ENCODE measurements around the gene PER3. TPM values are rescaled to one million over a fixed set of nuclear protein-coding genes. Genes with fewer than 3 reads are reported as not detected.

PER3 gene
- total and polyA plus RNA-seq, 2 experiments from 2014 or later = 1.9 to 2.7 TPM

DNA sequence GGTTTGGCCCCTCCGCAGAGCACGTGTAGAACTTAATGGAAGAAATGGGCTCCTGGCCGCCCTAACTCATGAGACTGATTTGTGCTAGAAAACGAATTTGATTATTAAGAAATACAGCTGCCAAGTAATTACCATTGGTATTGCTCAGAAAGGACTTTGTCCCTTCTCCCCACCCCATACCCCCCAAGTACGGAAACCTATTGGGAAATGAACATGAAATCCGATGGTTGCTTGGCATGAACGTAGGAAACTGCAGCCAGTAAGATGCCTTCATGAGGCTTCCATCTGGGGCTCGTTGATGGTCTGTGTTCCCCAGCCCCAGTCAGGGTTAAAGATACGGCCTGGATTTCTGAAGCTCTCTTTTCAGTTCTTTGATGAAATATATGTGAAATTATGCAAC is 21.4 kb downstream of the PER3 start:
- TF ChIP-seq EZH2 (IDR thresholded peaks at IDR 0.05; ENCODE audit: borderline replicate concordance) (no peak), EZH2phosphoT487 (IDR thresholded peaks at IDR 0.05; ENCODE audit: low read depth, severe bottlenecking, unreplicated experiment) (no peak)
- TF ChIP-seq, protein P1, sequence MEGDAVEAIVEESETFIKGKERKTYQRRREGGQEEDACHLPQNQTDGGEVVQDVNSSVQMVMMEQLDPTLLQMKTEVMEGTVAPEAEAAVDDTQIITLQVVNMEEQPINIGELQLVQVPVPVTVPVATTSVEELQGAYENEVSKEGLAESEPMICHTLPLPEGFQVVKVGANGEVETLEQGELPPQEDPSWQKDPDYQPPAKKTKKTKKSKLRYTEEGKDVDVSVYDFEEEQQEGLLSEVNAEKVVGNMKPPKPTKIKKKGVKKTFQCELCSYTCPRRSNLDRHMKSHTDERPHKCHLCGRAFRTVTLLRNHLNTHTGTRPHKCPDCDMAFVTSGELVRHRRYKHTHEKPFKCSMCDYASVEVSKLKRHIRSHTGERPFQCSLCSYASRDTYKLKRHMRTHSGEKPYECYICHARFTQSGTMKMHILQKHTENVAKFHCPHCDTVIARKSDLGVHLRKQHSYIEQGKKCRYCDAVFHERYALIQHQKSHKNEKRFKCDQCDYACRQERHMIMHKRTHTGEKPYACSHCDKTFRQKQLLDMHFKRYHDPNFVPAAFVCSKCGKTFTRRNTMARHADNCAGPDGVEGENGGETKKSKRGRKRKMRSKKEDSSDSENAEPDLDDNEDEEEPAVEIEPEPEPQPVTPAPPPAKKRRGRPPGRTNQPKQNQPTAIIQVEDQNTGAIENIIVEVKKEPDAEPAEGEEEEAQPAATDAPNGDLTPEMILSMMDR (IDR thresholded peaks at IDR 0.05; ENCODE audit: poor library complexity) = no peak
- Histone ChIP-seq H4K20me1 (ENCODE audit: insufficient read depth, poor library complexity, severe bottlenecking) (no peaks in the 10 kb centered on the region), H3K4me2 (no peak overlapping the region), H3K27me3 (no peaks in the 10 kb centered on the region), H3K9me3 (ENCODE audit: low read depth) (no peaks in the 10 kb centered on the region), H3K4me1 (ENCODE audit: insufficient read depth) (no peaks in the 10 kb centered on the region), H3K36me3 (replicated peaks; ENCODE audit: insufficient read depth, low read depth) (no peaks in the 10 kb centered on the region), H2AFZ (no peak overlapping the region), H3K9me2 (replicated peaks; ENCODE audit: insufficient read depth) (no peaks in the 10 kb centered on the region), H3K4me3 (no peak overlapping the region), H3K79me2 (no peaks in the 10 kb centered on the region), H3K27ac (no peak overlapping the region)
- no peak for DNase-seq (ENCODE audit: low spot score)
- 91% methylated on average over 9 of the region's 9 CpGs for WGBS (ENCODE audit: low lambda C conversion rate, missing lambda C conversion rate)

- H3K9me2 ChIP-seq (replicated peaks; ENCODE audit: insufficient read depth) = no peaks in the 10 kb centered on the region
- H3K27ac ChIP-seq = no peak overlapping the region
- DNase-seq (ENCODE audit: low spot score) = peak; percentile 28
- no peaks in the 10 kb centered on the region for H3K4me1 ChIP-seq (ENCODE audit: insufficient read depth)
- no peaks in the 10 kb centered on the region for H3K79me2 ChIP-seq
- no peak overlapping the region for H3K4me3 ChIP-seq
- TF ChIP-seq, protein P1 (IDR thresholded peaks at IDR 0.05; ENCODE audit: poor library complexity) = peak; percentile 52
- TF ChIP-seq EZH2 (IDR thresholded peaks at IDR 0.05; ENCODE audit: borderline replicate concordance) = no peak
- no peak for TF ChIP-seq EZH2phosphoT487 (IDR thresholded peaks at IDR 0.05; ENCODE audit: low read depth, severe bottlenecking, unreplicated experiment)
- H3K27me3 ChIP-seq = no peaks in the 10 kb centered on the region
- H2AFZ ChIP-seq = no peak overlapping the region
- peaks cover 1% of the 10 kb centered on the region for H3K9me3 ChIP-seq (ENCODE audit: low read depth)
- 28% methylated on average over 1 of the region's 1 CpG for whole genome bisulfite sequencing (ENCODE audit: low lambda C conversion rate, missing lambda C conversion rate)
- no peaks in the 10 kb centered on the region for H3K36me3 ChIP-seq (replicated peaks; ENCODE audit: insufficient read depth, low read depth)
- no peak overlapping the region for H3K4me2 ChIP-seq
- no peaks in the 10 kb centered on the region for H4K20me1 ChIP-seq (ENCODE audit: insufficient read depth, poor library complexity, severe bottlenecking)
Observed at GRCh38 chr1:7808253-7808844, 24.3 kb downstream of the PER3 start.

GRCh38 chr1:7809742-7810141 is 25.7 kb downstream of the PER3 start:
- H3K4me2 ChIP-seq = no peak overlapping the region
- no peak for DNase-seq (ENCODE audit: low spot score)
- H2AFZ ChIP-seq = no peak overlapping the region
- no peaks in the 10 kb centered on the region for H4K20me1 ChIP-seq (ENCODE audit: insufficient read depth, poor library complexity, severe bottlenecking)
- H3K79me2 ChIP-seq = no peaks in the 10 kb centered on the region
- TF ChIP-seq, protein P1 (IDR thresholded peaks at IDR 0.05; ENCODE audit: poor library complexity) = no peak
- TF ChIP-seq EZH2 (IDR thresholded peaks at IDR 0.05; ENCODE audit: borderline replicate concordance) (no peak), EZH2phosphoT487 (IDR thresholded peaks at IDR 0.05; ENCODE audit: low read depth, severe bottlenecking, unreplicated experiment) (no peak)
- no peaks in the 10 kb centered on the region for H3K27me3 ChIP-seq
- H3K4me1 ChIP-seq (ENCODE audit: insufficient read depth) = no peaks in the 10 kb centered on the region
- no peak overlapping the region for H3K4me3 ChIP-seq
- H3K36me3 ChIP-seq (replicated peaks; ENCODE audit: insufficient read depth, low read depth) = no peaks in the 10 kb centered on the region
- H3K9me3 ChIP-seq (ENCODE audit: low read depth) = peaks cover 11% of the 10 kb centered on the region
- H3K27ac ChIP-seq = no peak overlapping the region
- 91% methylated on average over 13 of the region's 13 CpGs for WGBS (ENCODE audit: low lambda C conversion rate, missing lambda C conversion rate)
- no peaks in the 10 kb centered on the region for H3K9me2 ChIP-seq (replicated peaks; ENCODE audit: insufficient read depth)
